Measurements from ENCODE around the gene OPN4.
A peak's percentile ranks its signal among the peaks of the same experiment; 100 is the strongest.

The OPN4 gene

GRCh38 chr10:86699991-86700840 lies 45.9 kb downstream of the OPN4 start:
- DNase-seq (ENCODE audit: low read depth in 2 of 2) = no peak

GRCh38 chr10:86700851-86701617 lies 46.7 kb downstream of the OPN4 start:
- no peak for DNase-seq (ENCODE audit: low read depth in 2 of 2)

- DNase-seq (ENCODE audit: low read depth in 2 of 2) = no peak
These were observed 48.8 kb downstream of the OPN4 start for GRCh38 chr10:86703176-86703575.

GRCh38 chr10:86705139-86705538 lies 50.8 kb downstream of the OPN4 start:
- DNase-seq (ENCODE audit: low read depth in 2 of 2) = no peak

- no peak for DNase-seq (ENCODE audit: low read depth in 2 of 2)
These were observed 51.6 kb downstream of the OPN4 start for GRCh38 chr10:86705905-86706304.

GRCh38 chr10:86706401-86706841 lies 52.1 kb downstream of the OPN4 start:
- DNase-seq (ENCODE audit: low read depth in 2 of 2) = no peak

GRCh38 chr10:86706977-86707376 lies 52.6 kb downstream of the OPN4 start:
- no peak for DNase-seq (ENCODE audit: low read depth in 2 of 2)

- DNase-seq (ENCODE audit: low read depth in 2 of 2) = no peak
These were observed 53.2 kb downstream of the OPN4 start for GRCh38 chr10:86707505-86707904.

GRCh38 chr10:86708068-86708782 lies 53.9 kb downstream of the OPN4 start:
- no peak for DNase-seq (ENCODE audit: low read depth in 2 of 2)

- DNase-seq (ENCODE audit: low read depth in 2 of 2) = no peak
These were observed 54.5 kb downstream of the OPN4 start for GRCh38 chr10:86708783-86709380.

GRCh38 chr10:86709396-86710185 lies 55.2 kb downstream of the OPN4 start:
- no peak for DNase-seq (ENCODE audit: low read depth in 2 of 2)

- peak; percentile 65 for DNase-seq (ENCODE audit: low read depth in 2 of 2)
These were observed 56.7 kb downstream of the OPN4 start for GRCh38 chr10:86710987-86711512.

GRCh38 chr10:86711513-86712316 lies 57.4 kb downstream of the OPN4 start:
- peak in 1 of 2 donors; percentile 19 for DNase-seq (ENCODE audit: low read depth in 2 of 2)

- no peak for DNase-seq (ENCODE audit: low read depth in 2 of 2)
These were observed 58.0 kb downstream of the OPN4 start for GRCh38 chr10:86712317-86712707.

GRCh38 chr10:86715156-86715795 lies 60.9 kb downstream of the OPN4 start:
- DNase-seq (ENCODE audit: low read depth in 2 of 2) = no peak

- no peak for DNase-seq (ENCODE audit: low read depth in 2 of 2)
These were observed 61.5 kb downstream of the OPN4 start for GRCh38 chr10:86715836-86716235.

All from stimulated activated CD4-positive, alpha-beta T cell treated with anti-CD3 and anti-CD28 coated beads, Interleukin-1b, Interleukin-23, amount 100 ng/mL, for 1 hour (primary cell).